Nephron progenitor cell (in vitro differentiated cells): ENCODE measurements around the gene TGFB1I1.

ENCODE experiments used
- DNase-seq: peaks from one replicate; pipeline ENCODE4 v3.0.0; 2021
- H3K27ac Mint-ChIP-seq: 2 replicates; pipeline ENCODE4 v1.8.0; 2021; ENCODE audit warnings: mild to moderate bottlenecking, moderate library complexity, mixed read lengths
- H3K27me3 Mint-ChIP-seq: 2 replicates; pipeline ENCODE4 v1.8.0; 2021; ENCODE audit warnings: mild to moderate bottlenecking, low read depth, mixed read lengths; ENCODE audit not compliant: poor library complexity
- H3K36me3 Mint-ChIP-seq: 2 replicates; pipeline ENCODE4 v1.8.0; 2021; ENCODE audit warnings: low read depth, mixed read lengths
- H3K4me1 Mint-ChIP-seq: 2 replicates; pipeline ENCODE4 v1.8.0; 2021; ENCODE audit warnings: mixed read lengths
- H3K4me3 Mint-ChIP-seq: 2 replicates; pipeline ENCODE4 v1.8.0; 2021; ENCODE audit warnings: mild to moderate bottlenecking, moderate library complexity, mixed read lengths
- H3K9me3 Mint-ChIP-seq: 2 replicates; pipeline ENCODE4 v1.8.0; 2021; ENCODE audit warnings: mild to moderate bottlenecking, moderate library complexity, mixed read lengths
- TF ChIP-seq, protein P1 (sequence below): fragments of 200-600 bp; sonication (generic); IDR thresholded peaks from 2 replicates; pipeline ENCODE4 v1.5.0; 2021; ENCODE audit warnings: antibody characterized with exemption

TGFB1I1 gene

DNA sequence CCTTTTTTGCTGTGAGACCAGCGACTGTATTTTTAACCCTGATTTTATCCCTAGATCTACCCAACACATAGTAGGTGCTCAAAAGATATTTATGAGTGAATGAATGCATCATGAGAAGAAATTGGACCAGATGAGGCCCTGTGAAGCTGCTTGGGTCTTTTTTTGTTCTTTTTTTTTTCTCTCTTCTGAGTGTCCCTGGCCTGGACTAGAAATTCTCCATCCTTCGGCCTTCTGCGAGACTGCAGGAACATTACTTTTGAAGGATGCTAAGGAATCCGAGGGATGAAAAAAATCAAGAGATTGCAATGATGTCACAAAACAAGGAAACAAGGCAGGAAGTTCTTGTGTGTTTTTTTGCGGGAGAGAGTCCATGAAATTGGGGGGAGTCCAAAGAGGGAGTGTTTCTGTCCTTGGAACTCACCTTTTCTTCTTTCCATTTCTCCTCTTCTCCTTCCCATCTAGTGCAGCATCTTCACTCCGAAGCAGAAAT is 36.8 kb downstream of the TGFB1I1 start:
- Mint-ChIP-seq H3K4me3 (peak overlapping the region; percentile 89), H3K36me3 (no peaks in the 10 kb centered on the region), H3K27ac (peak overlapping the region; percentile 95), H3K9me3 (no peaks in the 10 kb centered on the region), H3K27me3 (peaks cover 26% of the 10 kb centered on the region), H3K4me1 (peaks cover 25% of the 10 kb centered on the region)
- DNase-seq = no peak
- TF ChIP-seq, protein P1, sequence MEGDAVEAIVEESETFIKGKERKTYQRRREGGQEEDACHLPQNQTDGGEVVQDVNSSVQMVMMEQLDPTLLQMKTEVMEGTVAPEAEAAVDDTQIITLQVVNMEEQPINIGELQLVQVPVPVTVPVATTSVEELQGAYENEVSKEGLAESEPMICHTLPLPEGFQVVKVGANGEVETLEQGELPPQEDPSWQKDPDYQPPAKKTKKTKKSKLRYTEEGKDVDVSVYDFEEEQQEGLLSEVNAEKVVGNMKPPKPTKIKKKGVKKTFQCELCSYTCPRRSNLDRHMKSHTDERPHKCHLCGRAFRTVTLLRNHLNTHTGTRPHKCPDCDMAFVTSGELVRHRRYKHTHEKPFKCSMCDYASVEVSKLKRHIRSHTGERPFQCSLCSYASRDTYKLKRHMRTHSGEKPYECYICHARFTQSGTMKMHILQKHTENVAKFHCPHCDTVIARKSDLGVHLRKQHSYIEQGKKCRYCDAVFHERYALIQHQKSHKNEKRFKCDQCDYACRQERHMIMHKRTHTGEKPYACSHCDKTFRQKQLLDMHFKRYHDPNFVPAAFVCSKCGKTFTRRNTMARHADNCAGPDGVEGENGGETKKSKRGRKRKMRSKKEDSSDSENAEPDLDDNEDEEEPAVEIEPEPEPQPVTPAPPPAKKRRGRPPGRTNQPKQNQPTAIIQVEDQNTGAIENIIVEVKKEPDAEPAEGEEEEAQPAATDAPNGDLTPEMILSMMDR = no peak

DNA sequence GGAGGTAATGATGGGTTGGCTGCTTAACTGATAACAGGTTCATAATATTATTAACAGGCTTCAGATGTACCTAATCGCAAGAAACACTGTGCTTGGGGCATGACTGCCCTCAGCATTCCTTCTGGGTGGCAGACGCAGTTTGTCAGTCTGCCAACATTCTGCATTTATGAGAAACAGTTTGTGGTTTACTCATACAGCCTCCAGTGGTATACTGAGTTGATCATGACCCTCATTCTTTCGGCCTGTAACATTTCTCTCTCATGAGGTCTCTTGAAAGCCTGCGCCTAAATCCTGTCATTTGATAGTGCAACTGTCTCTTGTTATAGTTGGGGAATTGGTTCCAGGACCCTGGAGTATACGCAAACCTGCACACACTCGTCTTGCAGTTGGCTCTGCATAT is 41.2 kb downstream of the TGFB1I1 start:
- TF ChIP-seq, protein P1 = no peak
- Mint-ChIP-seq H3K9me3 (peaks cover 23% of the 10 kb centered on the region), H3K27ac (no peak overlapping the region), H3K4me1 (peaks cover 16% of the 10 kb centered on the region), H3K4me3 (no peak overlapping the region), H3K36me3 (no peaks in the 10 kb centered on the region), H3K27me3 (peaks cover 35% of the 10 kb centered on the region)
- no peak for DNase-seq

DNA sequence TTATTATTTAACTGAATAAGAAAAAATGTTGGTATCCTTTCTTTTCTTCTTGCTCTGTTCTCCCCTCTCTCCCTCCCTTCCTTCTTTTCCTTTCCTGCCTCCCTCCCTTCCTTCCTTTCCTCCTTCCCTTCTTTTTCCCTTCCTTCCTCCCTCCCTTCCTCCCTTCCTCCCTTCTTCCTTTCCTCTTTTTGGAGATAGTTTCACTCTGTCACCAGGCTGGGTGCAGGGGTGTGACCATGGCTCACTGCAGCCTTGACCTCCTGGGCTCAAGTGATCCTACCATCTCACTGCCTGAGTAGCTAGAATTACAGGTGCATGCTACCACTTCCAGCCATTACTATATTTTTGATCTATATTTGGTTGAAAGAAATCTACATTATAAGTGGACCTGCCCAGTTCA is 41.9 kb downstream of the TGFB1I1 start:
- Mint-ChIP-seq H3K4me1 (peaks cover 11% of the 10 kb centered on the region), H3K9me3 (peaks cover 24% of the 10 kb centered on the region), H3K27me3 (peaks cover 35% of the 10 kb centered on the region), H3K27ac (no peak overlapping the region), H3K36me3 (no peaks in the 10 kb centered on the region), H3K4me3 (no peak overlapping the region)
- TF ChIP-seq, protein P1 = no peak
- no peak for DNase-seq

DNA sequence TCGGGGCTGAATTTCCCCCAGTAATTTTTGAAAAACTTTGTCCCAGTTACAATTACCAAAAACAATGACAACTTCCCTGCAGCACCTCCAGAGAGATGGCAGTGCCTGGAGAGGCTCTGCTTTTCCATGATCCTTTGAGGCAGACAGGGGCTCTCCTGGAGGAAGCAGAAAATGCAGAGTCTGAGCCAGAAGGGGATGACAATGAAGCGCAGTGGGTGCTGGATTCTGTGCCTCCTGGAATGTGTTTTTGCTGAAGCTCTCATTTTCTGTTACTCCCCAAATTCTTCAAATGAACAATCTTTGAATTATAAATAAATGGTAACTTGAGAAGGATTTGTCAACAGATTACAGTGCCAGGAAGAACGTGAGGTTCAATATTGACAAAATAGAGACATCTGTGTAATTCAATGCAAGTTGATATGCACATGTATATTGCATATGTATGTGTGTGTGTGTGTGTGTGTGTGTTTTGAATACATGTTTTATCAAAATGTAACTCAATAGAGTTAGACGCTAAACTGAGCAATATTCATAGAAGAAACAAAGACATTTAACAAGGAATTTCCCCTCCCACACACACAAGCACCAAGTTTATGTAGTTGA is 45.9 kb downstream of the TGFB1I1 start:
- Mint-ChIP-seq H3K27me3 (peaks cover 22% of the 10 kb centered on the region), H3K4me3 (no peak overlapping the region), H3K36me3 (no peaks in the 10 kb centered on the region), H3K9me3 (peaks cover 24% of the 10 kb centered on the region), H3K27ac (no peak overlapping the region), H3K4me1 (no peaks in the 10 kb centered on the region)
- TF ChIP-seq, protein P1 = no peak
- no peak for DNase-seq

DNA sequence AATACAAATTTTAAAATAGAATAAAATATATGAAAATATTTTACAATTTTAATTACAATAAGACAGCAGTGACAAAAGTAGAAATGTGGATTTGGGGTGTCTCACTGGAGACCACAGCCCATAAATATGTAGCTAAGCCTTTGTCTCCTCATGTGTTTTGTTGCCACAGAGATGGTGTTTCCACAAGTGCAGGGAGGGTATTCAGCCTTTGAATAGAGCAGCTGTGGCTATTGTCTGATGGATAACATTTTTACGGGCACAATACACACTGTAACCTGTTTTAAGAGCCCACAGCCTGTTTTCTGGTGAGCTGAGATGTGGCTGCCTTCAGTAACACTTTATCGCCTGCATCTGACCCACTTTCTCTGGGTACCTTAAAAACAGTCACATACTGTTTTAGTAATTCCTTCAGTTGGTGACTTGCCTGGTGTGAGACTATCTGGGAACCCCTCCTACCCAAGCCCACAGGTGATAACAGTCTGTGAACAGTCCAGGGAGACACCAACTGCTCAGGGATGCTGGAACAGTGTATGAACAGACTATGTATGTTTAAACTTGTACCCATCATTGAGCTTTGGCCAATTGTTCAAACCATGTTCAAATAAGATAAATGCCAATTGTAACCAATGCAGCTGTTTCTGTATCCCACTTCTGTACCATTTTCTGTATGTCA is 47.9 kb downstream of the TGFB1I1 start:
- H3K27me3 Mint-ChIP-seq = peaks cover 21% of the 10 kb centered on the region
- no peak for DNase-seq
- H3K4me3 Mint-ChIP-seq = no peak overlapping the region
- no peaks in the 10 kb centered on the region for H3K36me3 Mint-ChIP-seq
- H3K27ac Mint-ChIP-seq = no peak overlapping the region
- no peaks in the 10 kb centered on the region for H3K4me1 Mint-ChIP-seq
- H3K9me3 Mint-ChIP-seq = peaks cover 24% of the 10 kb centered on the region
- TF ChIP-seq, protein P1 = no peak

DNA sequence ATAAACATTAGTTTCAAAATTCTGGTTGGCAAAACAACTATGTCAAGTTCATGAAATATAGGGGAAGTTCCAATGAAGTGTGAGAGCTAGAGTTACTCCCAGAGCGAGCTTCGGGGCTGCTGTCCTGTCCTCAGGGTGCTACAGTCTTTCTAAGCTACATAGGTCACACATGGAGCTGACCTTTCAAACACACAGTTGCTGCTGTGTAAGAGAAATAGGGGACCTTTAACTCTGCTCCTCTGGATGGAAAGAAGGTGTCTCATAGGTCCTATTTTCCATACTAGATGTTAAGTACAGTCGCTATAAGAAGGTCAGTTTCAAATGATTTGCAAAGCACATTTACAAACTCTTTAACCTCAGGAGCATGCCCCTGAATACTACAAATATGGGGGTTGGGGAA is 49.4 kb downstream of the TGFB1I1 start:
- no peak overlapping the region for H3K27ac Mint-ChIP-seq
- no peak for DNase-seq
- H3K4me3 Mint-ChIP-seq = no peak overlapping the region
- peaks cover 22% of the 10 kb centered on the region for H3K27me3 Mint-ChIP-seq
- H3K9me3 Mint-ChIP-seq = peaks cover 15% of the 10 kb centered on the region
- no peaks in the 10 kb centered on the region for H3K4me1 Mint-ChIP-seq
- H3K36me3 Mint-ChIP-seq = no peaks in the 10 kb centered on the region
- TF ChIP-seq, protein P1 = no peak
